HepG2 (cell line): ENCODE results near the gene ANXA5. TPM values are rescaled to one million over a fixed set of nuclear protein-coding genes. Genes with fewer than 3 reads are reported as not detected.

Experiments
- IRF2 ChIP-seq: IDR thresholded peaks from 2 replicates; pipeline ENCODE4 v1.6.1; 2018; ENCODE audit warnings: missing genetic modification reagents, missing compliant biosample characterization
- JUNB ChIP-seq: sonication (generic); formaldehyde crosslinking; IDR thresholded peaks from 2 replicates; pipeline ENCODE4 v1.8.0; 2022; ENCODE audit warnings: missing genetic modification reagents, mild to moderate bottlenecking, borderline replicate concordance
- LCORL ChIP-seq, 2 experiments: fragments of 450-650 bp in 1 of 2; sonication (generic) in 1 of 2; formaldehyde crosslinking in 1 of 2; IDR thresholded peaks; 2 replicates each; pipeline versions ENCODE4 v1.5.0 to v1.6.1; 2017 to 2020; ENCODE audit warnings: antibody characterized with exemption in 1 of 2, missing genetic modification reagents in 1 of 2
- NCOA5 ChIP-seq: sonication (generic); formaldehyde crosslinking; IDR thresholded peaks from 2 replicates; pipeline ENCODE4 v1.4.0; 2020; ENCODE audit warnings: missing genetic modification reagents
- SALL1 ChIP-seq: sonication (generic); formaldehyde crosslinking; IDR thresholded peaks from 2 replicates; pipeline ENCODE4 v1.8.0; 2022; ENCODE audit warnings: mild to moderate bottlenecking, missing genetic modification reagents
- SP5 ChIP-seq: IDR thresholded peaks from 2 replicates; pipeline ENCODE4 v1.6.1; 2016; ENCODE audit warnings: low read depth, borderline replicate concordance
- ZFX ChIP-seq: sonication (generic); formaldehyde crosslinking; IDR thresholded peaks from 2 replicates; pipeline ENCODE4 v1.4.0; 2020; ENCODE audit warnings: mild to moderate bottlenecking, low read depth, missing genetic modification reagents, moderate library complexity
- ZNF10 ChIP-seq: sonication (generic); formaldehyde crosslinking; IDR thresholded peaks from 2 replicates; pipeline ENCODE4 v1.4.0; 2020; ENCODE audit warnings: mild to moderate bottlenecking, low read depth, missing genetic modification reagents, borderline replicate concordance
- ZNF501 ChIP-seq: sonication (generic); formaldehyde crosslinking; IDR thresholded peaks from 2 replicates; pipeline ENCODE4 v1.5.1; 2020; ENCODE audit warnings: mild to moderate bottlenecking, moderate library complexity, missing genetic modification reagents
- ZNF768 ChIP-seq: sonication (generic); formaldehyde crosslinking; IDR thresholded peaks from 2 replicates; pipeline ENCODE4 v1.4.0; 2020; ENCODE audit warnings: missing genetic modification reagents
- ZNF790 ChIP-seq: sonication (generic); formaldehyde crosslinking; IDR thresholded peaks from 2 replicates; pipeline ENCODE4 v1.8.0; 2022; ENCODE audit warnings: missing genetic modification reagents, mild to moderate bottlenecking, borderline replicate concordance
- polyA plus RNA-seq, 8 experiments: library from polyadenylated mRNA; depleted of rRNA in 3 of 8; stranded (reverse) in 7 of 8; unstranded in 1 of 8; fragments of >200 nt; fragmentation: Illumina TruSeq in 4 of 8; extraction: Trizol in 4 of 8; gene quantifications; 2 replicates each; pipeline versions ENCODE4 v1.2.1 to v1.2.3, GENCODE V29; 2011 to 2016; ENCODE audit warnings: low read depth in 4 of 8, missing spikeins in 1 of 8, mixed read lengths in 1 of 8; ENCODE audit not compliant: insufficient read depth in 1 of 8
- total RNA-seq, 5 experiments: library from RNA; depleted of rRNA; stranded (reverse); fragments of >200 nt; fragmentation: Illumina TruSeq; extraction: Trizol; gene quantifications; 2 replicates each; pipeline ENCODE4 v1.2.3, GENCODE V29; 2016; ENCODE audit warnings: low read depth in 1 of 5
- TF ChIP-seq, protein P1 (sequence below): sonication (generic); formaldehyde crosslinking; IDR thresholded peaks from 2 replicates; pipeline ENCODE4 v1.5.0; 2020; ENCODE audit warnings: mild to moderate bottlenecking, missing genetic modification reagents
- TF ChIP-seq, protein P2 (sequence below): sonication (generic); formaldehyde crosslinking; IDR thresholded peaks from 2 replicates; pipeline ENCODE4 v1.5.1; 2020; ENCODE audit warnings: mild to moderate bottlenecking, missing genetic modification reagents, moderate library complexity
- TF ChIP-seq, protein P3 (sequence below): sonication (generic); formaldehyde crosslinking; IDR thresholded peaks from 2 replicates; pipeline ENCODE4 v1.4.0; 2020; ENCODE audit warnings: missing genetic modification reagents
- TF ChIP-seq, protein P4 (sequence below): sonication (generic); formaldehyde crosslinking; IDR thresholded peaks from 2 replicates; pipeline ENCODE4 v1.5.0; 2020; ENCODE audit warnings: missing genetic modification reagents, mild to moderate bottlenecking, borderline replicate concordance
- TF ChIP-seq, protein P5 (sequence below): sonication (generic); formaldehyde crosslinking; IDR thresholded peaks from 2 replicates; pipeline ENCODE4 v1.4.0; 2020; ENCODE audit warnings: mild to moderate bottlenecking, missing genetic modification reagents

Gene ANXA5
- total and polyA plus RNA-seq, 2 of the 13 experiments (the other 11 are each of a cell fraction or from before 2014, with no cell fraction given), result 209 to 342 TPM

DNA sequence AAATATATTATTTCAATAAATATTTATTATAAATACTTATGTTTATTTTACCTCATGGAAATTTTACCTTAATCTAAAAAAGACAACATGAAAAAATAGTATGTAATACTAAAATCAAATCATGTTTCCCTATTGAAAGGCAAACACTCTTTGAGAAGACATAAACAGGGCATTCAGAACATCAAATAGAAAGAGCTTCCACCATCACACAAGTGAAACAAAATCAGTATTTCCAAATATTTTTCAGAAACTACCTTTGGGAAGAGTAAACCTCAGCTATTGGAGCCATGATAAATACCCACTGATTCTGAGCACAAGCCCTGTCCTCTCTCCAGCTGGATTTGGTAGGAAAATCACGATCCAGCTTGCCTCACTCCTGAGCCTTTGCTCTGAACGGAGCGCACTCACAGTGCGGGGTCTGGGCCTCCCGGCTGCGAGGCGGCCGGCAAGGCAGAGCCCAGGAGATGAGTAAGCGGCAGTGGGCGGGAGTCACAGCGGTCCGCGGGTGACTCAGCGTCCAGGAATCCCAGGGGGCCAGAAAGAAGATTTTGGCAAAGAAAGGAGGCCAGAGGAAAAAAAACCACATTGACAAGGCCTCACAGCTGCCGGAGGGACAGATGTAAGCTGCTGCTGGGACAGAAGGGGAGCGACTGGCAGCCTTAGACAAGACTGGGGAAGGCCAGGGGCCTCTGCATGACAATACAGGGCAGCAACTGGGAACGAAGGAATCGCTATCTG, 14.7 kb upstream of the ANXA5 start (continued):
- TF ChIP-seq ZNF790 (no peak), JUNB (CRISPR knock-in tag) (peak; percentile 91), SP5 (CRISPR knock-in tag) (peak; percentile 69; the same call in 1 of the 2 replicates), ZNF501 (peak; percentile 54), SALL1 (CRISPR knock-in tag) (peak; percentile 68), NCOA5 (CRISPR knock-in tag) (no peak), ZFX (CRISPR knock-in tag) (peak; percentile 34; the same call in 1 of the 2 replicates), LCORL (IDR thresholded peaks at IDR 0.05) (no peak), LCORL (CRISPR knock-in tag; IDR thresholded peaks at IDR 0.05) (peak; percentile 96), ZNF10 (CRISPR knock-in tag) (no peak), ZNF768 (CRISPR knock-in tag) (peak; percentile 44; the same call in 1 of the 2 replicates), IRF2 (CRISPR knock-in tag) (0 out of 2 replicates have a peak, but pooled peaks have one; percentile 29)
- TF ChIP-seq, protein P1, sequence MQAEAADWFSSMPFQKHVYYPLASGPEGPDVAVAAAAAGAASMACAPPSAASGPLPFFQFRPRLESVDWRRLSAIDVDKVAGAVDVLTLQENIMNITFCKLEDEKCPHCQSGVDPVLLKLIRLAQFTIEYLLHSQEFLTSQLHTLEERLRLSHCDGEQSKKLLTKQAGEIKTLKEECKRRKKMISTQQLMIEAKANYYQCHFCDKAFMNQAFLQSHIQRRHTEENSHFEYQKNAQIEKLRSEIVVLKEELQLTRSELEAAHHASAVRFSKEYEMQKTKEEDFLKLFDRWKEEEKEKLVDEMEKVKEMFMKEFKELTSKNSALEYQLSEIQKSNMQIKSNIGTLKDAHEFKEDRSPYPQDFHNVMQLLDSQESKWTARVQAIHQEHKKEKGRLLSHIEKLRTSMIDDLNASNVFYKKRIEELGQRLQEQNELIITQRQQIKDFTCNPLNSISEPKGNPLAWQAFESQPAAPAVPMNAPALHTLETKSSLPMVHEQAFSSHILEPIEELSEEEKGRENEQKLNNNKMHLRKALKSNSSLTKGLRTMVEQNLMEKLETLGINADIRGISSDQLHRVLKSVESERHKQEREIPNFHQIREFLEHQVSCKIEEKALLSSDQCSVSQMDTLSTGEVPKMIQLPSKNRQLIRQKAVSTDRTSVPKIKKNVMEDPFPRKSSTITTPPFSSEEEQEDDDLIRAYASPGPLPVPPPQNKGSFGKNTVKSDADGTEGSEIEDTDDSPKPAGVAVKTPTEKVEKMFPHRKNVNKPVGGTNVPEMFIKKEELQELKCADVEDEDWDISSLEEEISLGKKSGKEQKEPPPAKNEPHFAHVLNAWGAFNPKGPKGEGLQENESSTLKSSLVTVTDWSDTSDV (CRISPR knock-in tag), result no peak
- TF ChIP-seq, protein P2, sequence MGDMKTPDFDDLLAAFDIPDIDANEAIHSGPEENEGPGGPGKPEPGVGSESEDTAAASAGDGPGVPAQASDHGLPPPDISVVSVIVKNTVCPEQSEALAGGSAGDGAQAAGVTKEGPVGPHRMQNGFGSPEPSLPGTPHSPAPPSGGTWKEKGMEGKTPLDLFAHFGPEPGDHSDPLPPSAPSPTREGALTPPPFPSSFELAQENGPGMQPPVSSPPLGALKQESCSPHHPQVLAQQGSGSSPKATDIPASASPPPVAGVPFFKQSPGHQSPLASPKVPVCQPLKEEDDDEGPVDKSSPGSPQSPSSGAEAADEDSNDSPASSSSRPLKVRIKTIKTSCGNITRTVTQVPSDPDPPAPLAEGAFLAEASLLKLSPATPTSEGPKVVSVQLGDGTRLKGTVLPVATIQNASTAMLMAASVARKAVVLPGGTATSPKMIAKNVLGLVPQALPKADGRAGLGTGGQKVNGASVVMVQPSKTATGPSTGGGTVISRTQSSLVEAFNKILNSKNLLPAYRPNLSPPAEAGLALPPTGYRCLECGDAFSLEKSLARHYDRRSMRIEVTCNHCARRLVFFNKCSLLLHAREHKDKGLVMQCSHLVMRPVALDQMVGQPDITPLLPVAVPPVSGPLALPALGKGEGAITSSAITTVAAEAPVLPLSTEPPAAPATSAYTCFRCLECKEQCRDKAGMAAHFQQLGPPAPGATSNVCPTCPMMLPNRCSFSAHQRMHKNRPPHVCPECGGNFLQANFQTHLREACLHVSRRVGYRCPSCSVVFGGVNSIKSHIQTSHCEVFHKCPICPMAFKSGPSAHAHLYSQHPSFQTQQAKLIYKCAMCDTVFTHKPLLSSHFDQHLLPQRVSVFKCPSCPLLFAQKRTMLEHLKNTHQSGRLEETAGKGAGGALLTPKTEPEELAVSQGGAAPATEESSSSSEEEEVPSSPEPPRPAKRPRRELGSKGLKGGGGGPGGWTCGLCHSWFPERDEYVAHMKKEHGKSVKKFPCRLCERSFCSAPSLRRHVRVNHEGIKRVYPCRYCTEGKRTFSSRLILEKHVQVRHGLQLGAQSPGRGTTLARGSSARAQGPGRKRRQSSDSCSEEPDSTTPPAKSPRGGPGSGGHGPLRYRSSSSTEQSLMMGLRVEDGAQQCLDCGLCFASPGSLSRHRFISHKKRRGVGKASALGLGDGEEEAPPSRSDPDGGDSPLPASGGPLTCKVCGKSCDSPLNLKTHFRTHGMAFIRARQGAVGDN (CRISPR knock-in tag), result peak; percentile 62
- TF ChIP-seq, protein P3, sequence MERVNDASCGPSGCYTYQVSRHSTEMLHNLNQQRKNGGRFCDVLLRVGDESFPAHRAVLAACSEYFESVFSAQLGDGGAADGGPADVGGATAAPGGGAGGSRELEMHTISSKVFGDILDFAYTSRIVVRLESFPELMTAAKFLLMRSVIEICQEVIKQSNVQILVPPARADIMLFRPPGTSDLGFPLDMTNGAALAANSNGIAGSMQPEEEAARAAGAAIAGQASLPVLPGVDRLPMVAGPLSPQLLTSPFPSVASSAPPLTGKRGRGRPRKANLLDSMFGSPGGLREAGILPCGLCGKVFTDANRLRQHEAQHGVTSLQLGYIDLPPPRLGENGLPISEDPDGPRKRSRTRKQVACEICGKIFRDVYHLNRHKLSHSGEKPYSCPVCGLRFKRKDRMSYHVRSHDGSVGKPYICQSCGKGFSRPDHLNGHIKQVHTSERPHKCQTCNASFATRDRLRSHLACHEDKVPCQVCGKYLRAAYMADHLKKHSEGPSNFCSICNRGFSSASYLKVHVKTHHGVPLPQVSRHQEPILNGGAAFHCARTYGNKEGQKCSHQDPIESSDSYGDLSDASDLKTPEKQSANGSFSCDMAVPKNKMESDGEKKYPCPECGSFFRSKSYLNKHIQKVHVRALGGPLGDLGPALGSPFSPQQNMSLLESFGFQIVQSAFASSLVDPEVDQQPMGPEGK, result peak; percentile 34; the same call in 1 of the 2 replicates
- TF ChIP-seq, protein P4, sequence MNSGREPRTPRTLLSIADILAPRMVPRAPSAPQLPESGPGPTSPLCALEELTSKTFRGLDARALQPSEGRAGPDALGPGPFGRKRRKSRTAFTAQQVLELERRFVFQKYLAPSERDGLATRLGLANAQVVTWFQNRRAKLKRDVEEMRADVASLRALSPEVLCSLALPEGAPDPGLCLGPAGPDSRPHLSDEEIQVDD, result no peak
- TF ChIP-seq, protein P5, sequence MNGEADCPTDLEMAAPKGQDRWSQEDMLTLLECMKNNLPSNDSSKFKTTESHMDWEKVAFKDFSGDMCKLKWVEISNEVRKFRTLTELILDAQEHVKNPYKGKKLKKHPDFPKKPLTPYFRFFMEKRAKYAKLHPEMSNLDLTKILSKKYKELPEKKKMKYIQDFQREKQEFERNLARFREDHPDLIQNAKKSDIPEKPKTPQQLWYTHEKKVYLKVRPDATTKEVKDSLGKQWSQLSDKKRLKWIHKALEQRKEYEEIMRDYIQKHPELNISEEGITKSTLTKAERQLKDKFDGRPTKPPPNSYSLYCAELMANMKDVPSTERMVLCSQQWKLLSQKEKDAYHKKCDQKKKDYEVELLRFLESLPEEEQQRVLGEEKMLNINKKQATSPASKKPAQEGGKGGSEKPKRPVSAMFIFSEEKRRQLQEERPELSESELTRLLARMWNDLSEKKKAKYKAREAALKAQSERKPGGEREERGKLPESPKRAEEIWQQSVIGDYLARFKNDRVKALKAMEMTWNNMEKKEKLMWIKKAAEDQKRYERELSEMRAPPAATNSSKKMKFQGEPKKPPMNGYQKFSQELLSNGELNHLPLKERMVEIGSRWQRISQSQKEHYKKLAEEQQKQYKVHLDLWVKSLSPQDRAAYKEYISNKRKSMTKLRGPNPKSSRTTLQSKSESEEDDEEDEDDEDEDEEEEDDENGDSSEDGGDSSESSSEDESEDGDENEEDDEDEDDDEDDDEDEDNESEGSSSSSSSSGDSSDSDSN (CRISPR knock-in tag), result peak; percentile 66
